Measurements from ENCODE around the gene FBXL7.

Gene FBXL7

DNA sequence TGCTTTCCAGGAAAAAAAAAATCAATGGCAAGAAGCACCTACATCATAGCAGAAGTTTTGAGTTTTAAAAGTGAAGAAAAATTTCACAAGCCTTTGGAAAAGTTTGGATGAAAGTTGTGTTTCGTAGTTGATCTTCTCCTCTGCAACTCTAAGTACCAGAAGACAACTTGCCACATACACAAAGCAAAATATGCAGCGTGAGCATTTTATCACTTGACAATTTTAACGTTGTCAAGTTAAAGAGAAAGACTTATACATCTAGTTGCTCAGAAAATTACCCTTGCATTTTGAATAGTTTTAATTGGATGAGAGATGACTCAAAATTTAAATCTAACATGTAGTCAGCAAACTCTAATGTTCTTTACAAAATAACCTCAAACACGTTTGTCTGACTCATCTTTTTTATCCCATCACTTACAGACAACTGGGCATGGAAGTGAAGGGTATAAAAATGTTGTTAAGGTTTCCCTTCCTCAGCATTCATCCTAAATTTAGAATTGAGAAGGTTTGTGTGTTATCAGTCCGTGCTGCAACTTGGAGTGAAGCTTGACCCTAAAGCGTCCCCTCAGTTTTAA is 466.2 kb downstream of the FBXL7 start:
- TF ChIP-seq, protein P1, sequence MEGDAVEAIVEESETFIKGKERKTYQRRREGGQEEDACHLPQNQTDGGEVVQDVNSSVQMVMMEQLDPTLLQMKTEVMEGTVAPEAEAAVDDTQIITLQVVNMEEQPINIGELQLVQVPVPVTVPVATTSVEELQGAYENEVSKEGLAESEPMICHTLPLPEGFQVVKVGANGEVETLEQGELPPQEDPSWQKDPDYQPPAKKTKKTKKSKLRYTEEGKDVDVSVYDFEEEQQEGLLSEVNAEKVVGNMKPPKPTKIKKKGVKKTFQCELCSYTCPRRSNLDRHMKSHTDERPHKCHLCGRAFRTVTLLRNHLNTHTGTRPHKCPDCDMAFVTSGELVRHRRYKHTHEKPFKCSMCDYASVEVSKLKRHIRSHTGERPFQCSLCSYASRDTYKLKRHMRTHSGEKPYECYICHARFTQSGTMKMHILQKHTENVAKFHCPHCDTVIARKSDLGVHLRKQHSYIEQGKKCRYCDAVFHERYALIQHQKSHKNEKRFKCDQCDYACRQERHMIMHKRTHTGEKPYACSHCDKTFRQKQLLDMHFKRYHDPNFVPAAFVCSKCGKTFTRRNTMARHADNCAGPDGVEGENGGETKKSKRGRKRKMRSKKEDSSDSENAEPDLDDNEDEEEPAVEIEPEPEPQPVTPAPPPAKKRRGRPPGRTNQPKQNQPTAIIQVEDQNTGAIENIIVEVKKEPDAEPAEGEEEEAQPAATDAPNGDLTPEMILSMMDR (IDR thresholded peaks at IDR 0.05; ENCODE audit: low read length, missing control alignments), result no peak
- H3K4me3 ChIP-seq (replicated peaks; ENCODE audit: low read depth, low read length), result no peak overlapping the region
- DNase-seq (ENCODE audit: low read depth), result no peak

DNA sequence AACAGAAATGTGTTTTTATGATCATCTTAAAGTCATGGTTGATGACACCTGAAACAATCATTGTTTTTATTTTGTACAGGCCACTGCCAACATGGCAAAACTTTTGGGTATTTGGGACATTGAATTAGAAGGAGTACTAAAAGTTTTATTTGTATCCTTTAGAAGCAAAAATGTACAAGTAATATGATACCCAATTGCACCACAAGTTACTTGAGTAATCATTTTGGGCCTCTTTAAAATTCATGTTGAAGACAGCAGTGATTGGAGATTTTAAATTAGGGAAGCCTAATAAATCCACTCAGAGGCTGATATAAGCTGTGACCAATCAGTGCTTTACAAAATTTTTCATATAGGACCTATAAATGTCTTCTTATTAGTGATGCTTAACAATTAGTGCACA is 466.7 kb downstream of the FBXL7 start:
- peak; percentile 3 for DNase-seq (ENCODE audit: low read depth)
- H3K4me3 ChIP-seq (replicated peaks; ENCODE audit: low read depth, low read length), result no peak overlapping the region
- TF ChIP-seq, protein P1 (IDR thresholded peaks at IDR 0.05; ENCODE audit: low read length, missing control alignments), result no peak

DNA sequence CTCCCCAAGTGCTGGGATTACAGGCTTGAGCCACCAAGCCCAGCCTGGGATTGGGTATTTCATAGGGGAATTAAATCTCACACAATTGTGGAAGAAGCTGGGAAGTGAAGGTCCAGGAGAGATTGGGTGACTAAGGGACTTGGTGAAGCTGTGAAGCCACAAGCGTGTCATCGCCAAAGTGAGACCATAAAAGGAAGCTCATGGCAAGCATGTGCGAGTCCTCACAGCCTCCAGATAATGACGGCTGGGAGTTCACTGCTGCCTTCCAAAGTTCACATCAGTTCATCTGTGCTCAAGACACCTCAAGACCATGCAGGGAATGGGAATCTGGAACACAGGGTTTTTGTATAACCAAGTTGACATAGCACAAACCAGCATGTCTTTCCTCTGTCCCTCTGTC is 469.0 kb downstream of the FBXL7 start:
- TF ChIP-seq, protein P1 (IDR thresholded peaks at IDR 0.05; ENCODE audit: low read length, missing control alignments), result no peak
- no peak for DNase-seq (ENCODE audit: low read depth)
- no peak overlapping the region for H3K4me3 ChIP-seq (replicated peaks; ENCODE audit: low read depth, low read length)

- no peak for DNase-seq (ENCODE audit: low read depth)
- no peak overlapping the region for H3K4me3 ChIP-seq (replicated peaks; ENCODE audit: low read depth, low read length)
- TF ChIP-seq, protein P1 (IDR thresholded peaks at IDR 0.05; ENCODE audit: low read length, missing control alignments), result no peak
Observed at GRCh38 chr5:15977851-15978250, 477.9 kb downstream of the FBXL7 start.

DNA sequence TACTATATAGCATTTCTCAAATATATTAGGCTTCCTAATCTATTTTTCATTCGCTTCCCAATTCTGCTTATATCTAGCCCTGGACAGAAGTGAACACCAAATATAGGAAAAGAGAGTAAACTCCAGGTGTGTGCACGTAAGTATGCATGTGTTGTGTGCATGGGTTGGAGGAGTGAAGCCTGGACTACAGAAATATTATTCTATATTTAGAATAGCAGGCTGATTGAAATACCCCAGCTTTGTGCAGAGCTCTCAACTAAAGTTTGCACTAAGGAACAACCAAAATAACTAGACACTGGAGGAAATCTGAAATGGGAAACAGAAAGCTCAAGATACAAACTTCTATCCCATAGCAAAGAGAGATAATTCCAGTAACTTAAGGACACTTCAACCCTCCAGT is 480.9 kb downstream of the FBXL7 start:
- TF ChIP-seq, protein P1 (IDR thresholded peaks at IDR 0.05; ENCODE audit: low read length, missing control alignments), result no peak
- H3K4me3 ChIP-seq (replicated peaks; ENCODE audit: low read depth, low read length), result no peak overlapping the region
- no peak for DNase-seq (ENCODE audit: low read depth)

GRCh38 chr5:15983392-15983791 is 483.4 kb downstream of the FBXL7 start:
- no peak overlapping the region for H3K4me3 ChIP-seq (replicated peaks; ENCODE audit: low read depth, low read length)
- TF ChIP-seq, protein P1 (IDR thresholded peaks at IDR 0.05; ENCODE audit: low read length, missing control alignments), result no peak
- DNase-seq (ENCODE audit: low read depth), result no peak

Measured in fibroblast of pulmonary artery (primary cell).